ENCODE measurements around the gene FOXC2. TPM values are rescaled to one million over a fixed set of nuclear protein-coding genes. Genes with fewer than 3 reads are reported as not detected.

FOXC2 gene
- total and polyA plus RNA-seq, 10 of the 15 experiments (the other 5 are each of a cell fraction or from before 2014, with no cell fraction given) = not detected

DNA sequence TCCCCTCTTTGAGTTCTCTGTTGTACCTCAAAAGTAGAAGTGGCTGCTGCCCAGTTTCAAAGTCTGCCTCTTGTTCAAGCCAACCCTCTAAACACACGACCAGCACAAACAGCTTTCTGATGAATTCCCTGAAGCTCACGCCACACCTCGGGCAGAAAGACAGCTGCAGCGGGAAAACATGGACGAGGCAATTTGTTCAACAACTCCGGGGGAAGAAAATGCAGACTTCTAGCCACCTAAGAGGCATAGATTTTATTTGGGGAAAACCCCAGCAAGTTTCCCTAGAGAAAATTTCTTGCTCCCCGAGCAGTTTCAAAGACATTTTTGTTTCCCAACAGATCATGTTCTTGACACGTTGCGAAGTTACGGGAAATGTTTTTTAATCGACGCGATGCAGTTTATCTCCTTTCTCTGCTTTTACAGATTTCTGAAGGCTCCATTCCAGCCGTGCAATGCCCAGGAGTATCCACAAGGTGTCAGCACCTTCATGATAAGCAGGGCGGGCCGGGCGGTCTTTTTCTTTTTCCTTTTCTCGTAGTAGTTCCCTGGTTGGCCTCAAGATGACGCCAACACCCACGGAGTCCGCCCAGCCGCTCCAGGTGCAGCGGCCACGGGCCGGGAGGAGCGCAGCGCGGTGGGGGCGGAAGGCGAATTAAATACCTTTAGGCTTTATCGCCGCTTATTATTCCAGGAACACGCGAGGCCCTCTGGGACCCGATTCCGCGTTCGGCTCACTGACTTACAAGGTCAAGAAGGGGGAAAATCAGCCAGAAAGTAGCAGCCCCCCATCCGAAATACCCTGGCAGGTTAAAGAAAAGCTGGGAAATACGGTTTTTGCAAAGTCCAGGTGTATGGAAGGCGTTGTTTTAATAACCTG, 2.9 kb upstream of the FOXC2 start:
- DNase-seq (ENCODE audit: low read depth, low spot score) = peak; percentile 17
- no peak overlapping the region for H2AFZ ChIP-seq (ENCODE audit: control insufficient read depth, low read depth, low read length)
- no peaks in the 10 kb centered on the region for H3K9me3 ChIP-seq (replicated peaks; ENCODE audit: control insufficient read depth, insufficient read depth, low read length)
- BruUV-seq (replicated peaks) = no TSS peak
- peaks cover 5 to 9% of the 10 kb centered on the region in 2 experiments for H3K27me3 ChIP-seq (replicated peaks in 1 of 2; ENCODE audit: control insufficient read depth in 2 of 2, insufficient read depth in 2 of 2, low read length in 1 of 2)
- no peak overlapping the region for H3K4me2 ChIP-seq (ENCODE audit: control insufficient read depth, insufficient read depth)
- H3K79me2 ChIP-seq (ENCODE audit: control insufficient read depth, insufficient read depth, low read length) = no peaks in the 10 kb centered on the region
- no peaks in the 10 kb centered on the region for H4K20me1 ChIP-seq (ENCODE audit: control insufficient read depth, insufficient read depth)
- ChIA-PET RAD21 (ENCODE audit: unreplicated experiment) (interaction anchor here (0.6 to 2.1 kb wide), 13 partner anchors 12 to 1203 kb away, joined by 3 to 25 read pairs (median 4); no protein-coding TSS in a partner anchor), POLR2A (no interaction called here), CTCF (interaction anchor here (0.6 to 4.5 kb wide), 31 partner anchors 8 to 721 kb away, joined by 3 to 89 read pairs (median 4); partner anchors contain the start of gene MTHFSD), SMC1A (ENCODE audit: uncharacterized antibody, unreplicated experiment) (interaction anchor here (0.6 to 2.8 kb wide), 19 partner anchors 9 to 716 kb away, joined by 3 to 50 read pairs (median 3); partner anchors contain the start of gene MTHFSD)
- FAIRE-seq = peak; percentile 98
- in situ Hi-C loops (cut with MboI) = loop anchor here (5.0 to 10.0 kb wide), 3 partner anchors 311 to 714 kb away; no protein-coding TSS in a partner anchor
- H3K36me3 ChIP-seq (ENCODE audit: control insufficient read depth in 2 of 2, insufficient read depth in 2 of 2, low read length in 1 of 2) = no peaks in the 10 kb centered on the region
- H3K27ac ChIP-seq (ENCODE audit: control insufficient read depth, insufficient read depth) = no peak overlapping the region
- no peak overlapping the region for H3K9ac ChIP-seq (ENCODE audit: control insufficient read depth, insufficient read depth, low read length)
- no peak overlapping the region for H3K4me3 ChIP-seq
- ATAC-seq = peak; percentile 96
- intact Hi-C loops (cut with micrococcal nuclease; ENCODE audit: unreplicated experiment) = loop anchor here (1.0 to 10.0 kb wide), 6 partner anchors 201 to 734 kb away; no protein-coding TSS in a partner anchor
- no peaks in the 10 kb centered on the region for H3K4me1 ChIP-seq (ENCODE audit: control insufficient read depth, insufficient read depth, low read length)
- WGBS (ENCODE audit: insufficient coverage, insufficient replicate concordance, low lambda C conversion rate, missing lambda C conversion rate) = under 1% methylated on average over 41 of the region's 41 CpGs
- TF ChIP-seq, protein P1, sequence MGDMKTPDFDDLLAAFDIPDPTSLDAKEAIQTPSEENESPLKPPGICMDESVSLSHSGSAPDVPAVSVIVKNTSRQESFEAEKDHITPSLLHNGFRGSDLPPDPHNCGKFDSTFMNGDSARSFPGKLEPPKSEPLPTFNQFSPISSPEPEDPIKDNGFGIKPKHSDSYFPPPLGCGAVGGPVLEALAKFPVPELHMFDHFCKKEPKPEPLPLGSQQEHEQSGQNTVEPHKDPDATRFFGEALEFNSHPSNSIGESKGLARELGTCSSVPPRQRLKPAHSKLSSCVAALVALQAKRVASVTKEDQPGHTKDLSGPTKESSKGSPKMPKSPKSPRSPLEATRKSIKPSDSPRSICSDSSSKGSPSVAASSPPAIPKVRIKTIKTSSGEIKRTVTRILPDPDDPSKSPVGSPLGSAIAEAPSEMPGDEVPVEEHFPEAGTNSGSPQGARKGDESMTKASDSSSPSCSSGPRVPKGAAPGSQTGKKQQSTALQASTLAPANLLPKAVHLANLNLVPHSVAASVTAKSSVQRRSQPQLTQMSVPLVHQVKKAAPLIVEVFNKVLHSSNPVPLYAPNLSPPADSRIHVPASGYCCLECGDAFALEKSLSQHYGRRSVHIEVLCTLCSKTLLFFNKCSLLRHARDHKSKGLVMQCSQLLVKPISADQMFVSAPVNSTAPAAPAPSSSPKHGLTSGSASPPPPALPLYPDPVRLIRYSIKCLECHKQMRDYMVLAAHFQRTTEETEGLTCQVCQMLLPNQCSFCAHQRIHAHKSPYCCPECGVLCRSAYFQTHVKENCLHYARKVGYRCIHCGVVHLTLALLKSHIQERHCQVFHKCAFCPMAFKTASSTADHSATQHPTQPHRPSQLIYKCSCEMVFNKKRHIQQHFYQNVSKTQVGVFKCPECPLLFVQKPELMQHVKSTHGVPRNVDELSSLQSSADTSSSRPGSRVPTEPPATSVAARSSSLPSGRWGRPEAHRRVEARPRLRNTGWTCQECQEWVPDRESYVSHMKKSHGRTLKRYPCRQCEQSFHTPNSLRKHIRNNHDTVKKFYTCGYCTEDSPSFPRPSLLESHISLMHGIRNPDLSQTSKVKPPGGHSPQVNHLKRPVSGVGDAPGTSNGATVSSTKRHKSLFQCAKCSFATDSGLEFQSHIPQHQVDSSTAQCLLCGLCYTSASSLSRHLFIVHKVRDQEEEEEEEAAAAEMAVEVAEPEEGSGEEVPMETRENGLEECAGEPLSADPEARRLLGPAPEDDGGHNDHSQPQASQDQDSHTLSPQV (IDR thresholded peaks at IDR 0.05) = peak; percentile 91
- TF ChIP-seq IRF4 (IDR thresholded peaks at IDR 0.05; ENCODE audit: low read depth, low read length) (0 out of 2 replicates have a peak, but pooled peaks have one; percentile 12), IRF3 (IDR thresholded peaks at IDR 0.05) (peak; percentile 53; the same call in 1 of the 2 replicates), TCF7 (IDR thresholded peaks at IDR 0.05; ENCODE audit: borderline replicate concordance) (no peak), BCL11A (IDR thresholded peaks at IDR 0.05; ENCODE audit: low read depth, low read length) (no peak), ZNF207 (IDR thresholded peaks at IDR 0.05; ENCODE audit: borderline replicate concordance) (peak; percentile 75; the same call in 1 of the 2 replicates), TCF3 (IDR thresholded peaks at IDR 0.05; ENCODE audit: borderline replicate concordance, insufficient read depth, low read depth, low read length) (peak; percentile 57; the same call in 1 of the 2 replicates)
- TF ChIP-seq, protein P2, sequence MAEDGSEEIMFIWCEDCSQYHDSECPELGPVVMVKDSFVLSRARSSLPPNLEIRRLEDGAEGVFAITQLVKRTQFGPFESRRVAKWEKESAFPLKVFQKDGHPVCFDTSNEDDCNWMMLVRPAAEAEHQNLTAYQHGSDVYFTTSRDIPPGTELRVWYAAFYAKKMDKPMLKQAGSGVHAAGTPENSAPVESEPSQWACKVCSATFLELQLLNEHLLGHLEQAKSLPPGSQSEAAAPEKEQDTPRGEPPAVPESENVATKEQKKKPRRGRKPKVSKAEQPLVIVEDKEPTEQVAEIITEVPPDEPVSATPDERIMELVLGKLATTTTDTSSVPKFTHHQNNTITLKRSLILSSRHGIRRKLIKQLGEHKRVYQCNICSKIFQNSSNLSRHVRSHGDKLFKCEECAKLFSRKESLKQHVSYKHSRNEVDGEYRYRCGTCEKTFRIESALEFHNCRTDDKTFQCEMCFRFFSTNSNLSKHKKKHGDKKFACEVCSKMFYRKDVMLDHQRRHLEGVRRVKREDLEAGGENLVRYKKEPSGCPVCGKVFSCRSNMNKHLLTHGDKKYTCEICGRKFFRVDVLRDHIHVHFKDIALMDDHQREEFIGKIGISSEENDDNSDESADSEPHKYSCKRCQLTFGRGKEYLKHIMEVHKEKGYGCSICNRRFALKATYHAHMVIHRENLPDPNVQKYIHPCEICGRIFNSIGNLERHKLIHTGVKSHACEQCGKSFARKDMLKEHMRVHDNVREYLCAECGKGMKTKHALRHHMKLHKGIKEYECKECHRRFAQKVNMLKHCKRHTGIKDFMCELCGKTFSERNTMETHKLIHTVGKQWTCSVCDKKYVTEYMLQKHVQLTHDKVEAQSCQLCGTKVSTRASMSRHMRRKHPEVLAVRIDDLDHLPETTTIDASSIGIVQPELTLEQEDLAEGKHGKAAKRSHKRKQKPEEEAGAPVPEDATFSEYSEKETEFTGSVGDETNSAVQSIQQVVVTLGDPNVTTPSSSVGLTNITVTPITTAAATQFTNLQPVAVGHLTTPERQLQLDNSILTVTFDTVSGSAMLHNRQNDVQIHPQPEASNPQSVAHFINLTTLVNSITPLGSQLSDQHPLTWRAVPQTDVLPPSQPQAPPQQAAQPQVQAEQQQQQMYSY (CRISPR knock-in tag; IDR thresholded peaks at IDR 0.05) = no peak
- TF ChIP-seq, protein P3, sequence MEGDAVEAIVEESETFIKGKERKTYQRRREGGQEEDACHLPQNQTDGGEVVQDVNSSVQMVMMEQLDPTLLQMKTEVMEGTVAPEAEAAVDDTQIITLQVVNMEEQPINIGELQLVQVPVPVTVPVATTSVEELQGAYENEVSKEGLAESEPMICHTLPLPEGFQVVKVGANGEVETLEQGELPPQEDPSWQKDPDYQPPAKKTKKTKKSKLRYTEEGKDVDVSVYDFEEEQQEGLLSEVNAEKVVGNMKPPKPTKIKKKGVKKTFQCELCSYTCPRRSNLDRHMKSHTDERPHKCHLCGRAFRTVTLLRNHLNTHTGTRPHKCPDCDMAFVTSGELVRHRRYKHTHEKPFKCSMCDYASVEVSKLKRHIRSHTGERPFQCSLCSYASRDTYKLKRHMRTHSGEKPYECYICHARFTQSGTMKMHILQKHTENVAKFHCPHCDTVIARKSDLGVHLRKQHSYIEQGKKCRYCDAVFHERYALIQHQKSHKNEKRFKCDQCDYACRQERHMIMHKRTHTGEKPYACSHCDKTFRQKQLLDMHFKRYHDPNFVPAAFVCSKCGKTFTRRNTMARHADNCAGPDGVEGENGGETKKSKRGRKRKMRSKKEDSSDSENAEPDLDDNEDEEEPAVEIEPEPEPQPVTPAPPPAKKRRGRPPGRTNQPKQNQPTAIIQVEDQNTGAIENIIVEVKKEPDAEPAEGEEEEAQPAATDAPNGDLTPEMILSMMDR (IDR thresholded peaks at IDR 0.05 in 2 of 3, conservative IDR thresholded peaks at IDR 0.05 in 1 of 3; ENCODE audit: control insufficient read depth in 2 of 3, extremely low read depth in 1 of 3, insufficient read depth in 1 of 3, low read depth in 3 of 3, low read length in 3 of 3) = peak; percentile 98 to 100 (median 100); a peak in 5 of 6 replicates
